Brain microvascular endothelial cell (primary cell): ENCODE results near the gene KCNQ1OT1.

ENCODE experiments used
- DNase-seq: peaks from one replicate; pipeline ENCODE4 v3.0.0-alpha.2; 2020
- H3K27ac ChIP-seq: fragments of 250-450 bp; sonication (Bioruptor Pico); 2 replicates; pipeline ENCODE4 v1.5.1; 2020; ENCODE audit warnings: mild to moderate bottlenecking, moderate library complexity
- H3K27me3 ChIP-seq: fragments of 250-450 bp; sonication (Bioruptor Pico); replicated peaks from 2 replicates; pipeline ENCODE4 v1.5.1; 2020; ENCODE audit warnings: mild to moderate bottlenecking
- H3K36me3 ChIP-seq: fragments of 250-450 bp; sonication (Bioruptor Pico); replicated peaks from 2 replicates; pipeline ENCODE4 v1.5.1; 2020; ENCODE audit warnings: mild to moderate bottlenecking
- H3K4me3 ChIP-seq: 2 replicates; pipeline ENCODE4 v1.5.1; 2011; ENCODE audit warnings: low read depth, mild to moderate bottlenecking, control low read depth, low read length, moderate library complexity
- CTCF ChIP-seq: IDR thresholded peaks from 2 replicates; pipeline ENCODE4 v1.5.1; 2011; ENCODE audit warnings: low read depth, mild to moderate bottlenecking, moderate library complexity, low read length, control low read depth, inconsistent platforms; ENCODE audit errors: missing control alignments
- in situ Hi-C: cut with HindIII; loops from 2 replicates; pipeline ENCODE4 v1.10.0; 2017; ENCODE audit warnings: low sequenced_read_pairs, low pct_ligation_motif_present

The KCNQ1OT1 gene

DNA sequence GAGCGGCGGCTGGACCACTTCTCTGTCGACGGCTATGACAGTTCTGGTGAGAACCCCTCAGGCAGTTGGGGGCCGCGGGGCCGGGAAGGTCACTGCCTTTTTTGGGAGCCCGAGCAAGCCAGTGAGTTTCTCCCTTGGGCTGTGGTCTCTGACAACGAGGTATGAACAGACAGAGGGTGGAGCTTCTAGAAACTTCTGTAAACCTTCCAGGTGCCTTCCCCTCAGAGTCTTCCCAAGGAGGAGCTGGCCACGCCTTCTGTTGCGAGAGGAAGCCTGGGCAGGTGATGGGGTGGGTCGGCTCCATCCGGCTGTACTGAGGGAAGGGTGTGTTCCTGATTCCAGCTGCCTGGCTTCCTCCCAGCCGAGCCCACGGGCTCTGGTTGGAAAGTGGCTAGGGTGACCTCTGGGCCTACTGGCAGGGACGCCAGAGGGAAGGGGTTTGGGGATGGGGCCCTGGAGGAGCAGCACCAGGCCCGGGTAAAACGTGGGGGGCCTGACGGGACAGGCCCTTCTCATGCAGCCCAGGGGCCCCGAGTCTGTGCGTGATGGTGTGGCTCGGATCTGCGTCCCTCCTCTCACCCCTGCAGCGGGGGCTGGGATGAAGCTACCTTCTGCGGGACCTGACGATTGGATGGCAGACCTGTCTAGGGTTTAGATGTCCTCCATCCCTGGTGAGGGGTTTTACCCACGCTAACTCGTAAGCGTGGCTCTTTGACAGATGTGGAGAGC, 110.8 kb downstream of the KCNQ1OT1 start:
- DNase-seq: no peak
- no peak for TF ChIP-seq CTCF
- H3K36me3 ChIP-seq: no peaks in the 10 kb centered on the region
- H3K4me3 ChIP-seq: no peak overlapping the region
- no peak overlapping the region for H3K27ac ChIP-seq
- in situ Hi-C loops: no loop called here
- no peaks in the 10 kb centered on the region for H3K27me3 ChIP-seq

DNA sequence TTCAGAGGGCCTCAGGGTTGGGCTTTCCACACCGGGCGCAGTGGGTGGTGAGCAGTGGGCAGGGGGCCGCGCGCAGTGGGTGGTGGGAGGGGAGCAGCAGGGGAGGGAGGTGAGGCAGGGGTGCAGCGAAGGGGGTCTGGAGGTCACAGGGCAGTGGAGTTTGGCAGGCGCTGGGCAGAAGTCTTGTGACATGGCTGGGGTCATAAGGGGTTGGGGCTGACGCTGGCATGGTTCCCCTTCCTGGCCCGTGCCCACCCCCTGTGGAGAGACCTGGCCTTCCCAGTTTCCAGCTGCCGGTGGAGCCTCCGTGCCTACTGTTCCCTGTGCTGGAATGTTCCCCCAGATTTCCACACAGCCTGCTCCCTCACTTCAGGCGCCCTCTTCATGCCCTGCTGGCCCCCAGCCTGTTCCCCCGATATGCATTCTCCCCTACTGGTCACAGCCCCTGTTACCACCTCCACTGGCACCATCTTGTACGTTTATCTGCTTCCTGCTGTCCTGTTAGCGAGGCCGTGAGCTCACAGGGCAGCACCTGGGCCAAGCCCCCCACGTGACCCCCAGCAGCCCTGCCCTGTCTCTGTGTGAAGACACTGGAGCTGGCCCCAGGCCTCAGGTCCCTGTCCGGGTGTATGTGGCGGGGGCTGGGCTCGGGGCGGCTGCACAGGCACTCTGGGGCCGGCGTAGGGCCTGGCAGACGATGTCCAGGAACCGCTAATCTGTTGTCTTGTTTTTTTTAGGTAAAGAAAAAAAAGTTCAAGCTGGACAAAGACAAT, 111.6 kb downstream of the KCNQ1OT1 start:
- H3K4me3 ChIP-seq: no peak overlapping the region
- no peak for DNase-seq
- no peaks in the 10 kb centered on the region for H3K36me3 ChIP-seq
- in situ Hi-C loops: no loop called here
- no peaks in the 10 kb centered on the region for H3K27me3 ChIP-seq
- TF ChIP-seq CTCF: no peak
- H3K27ac ChIP-seq: no peak overlapping the region

- no peak for DNase-seq
- no peak overlapping the region for H3K4me3 ChIP-seq
- H3K27me3 ChIP-seq: no peaks in the 10 kb centered on the region
- TF ChIP-seq CTCF: no peak
- H3K36me3 ChIP-seq: no peaks in the 10 kb centered on the region
- in situ Hi-C loops: no loop called here
- H3K27ac ChIP-seq: no peak overlapping the region
Observed at GRCh38 chr11:2587132-2587930, 112.5 kb downstream of the KCNQ1OT1 start.

DNA sequence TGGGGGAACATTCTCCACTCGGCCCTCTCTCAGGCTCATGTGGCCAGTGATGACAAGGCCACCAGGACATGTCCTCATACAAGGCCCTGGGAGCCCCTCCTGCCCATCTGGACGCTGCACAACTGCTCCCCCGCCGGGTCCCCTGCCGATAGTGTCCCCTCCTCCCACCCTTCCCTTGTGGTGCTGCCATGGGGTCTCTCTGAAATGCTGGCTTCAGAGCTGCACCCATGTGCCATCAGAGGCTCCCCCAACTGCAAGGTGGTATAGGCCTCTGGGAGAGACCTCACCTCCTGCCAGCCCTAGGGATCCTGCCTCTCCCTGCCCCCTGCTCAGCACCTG, 113.0 kb downstream of the KCNQ1OT1 start:
- in situ Hi-C loops: no loop called here
- TF ChIP-seq CTCF: no peak
- H3K36me3 ChIP-seq: no peaks in the 10 kb centered on the region
- H3K27me3 ChIP-seq: no peaks in the 10 kb centered on the region
- DNase-seq: no peak
- no peak overlapping the region for H3K4me3 ChIP-seq
- no peak overlapping the region for H3K27ac ChIP-seq

DNA sequence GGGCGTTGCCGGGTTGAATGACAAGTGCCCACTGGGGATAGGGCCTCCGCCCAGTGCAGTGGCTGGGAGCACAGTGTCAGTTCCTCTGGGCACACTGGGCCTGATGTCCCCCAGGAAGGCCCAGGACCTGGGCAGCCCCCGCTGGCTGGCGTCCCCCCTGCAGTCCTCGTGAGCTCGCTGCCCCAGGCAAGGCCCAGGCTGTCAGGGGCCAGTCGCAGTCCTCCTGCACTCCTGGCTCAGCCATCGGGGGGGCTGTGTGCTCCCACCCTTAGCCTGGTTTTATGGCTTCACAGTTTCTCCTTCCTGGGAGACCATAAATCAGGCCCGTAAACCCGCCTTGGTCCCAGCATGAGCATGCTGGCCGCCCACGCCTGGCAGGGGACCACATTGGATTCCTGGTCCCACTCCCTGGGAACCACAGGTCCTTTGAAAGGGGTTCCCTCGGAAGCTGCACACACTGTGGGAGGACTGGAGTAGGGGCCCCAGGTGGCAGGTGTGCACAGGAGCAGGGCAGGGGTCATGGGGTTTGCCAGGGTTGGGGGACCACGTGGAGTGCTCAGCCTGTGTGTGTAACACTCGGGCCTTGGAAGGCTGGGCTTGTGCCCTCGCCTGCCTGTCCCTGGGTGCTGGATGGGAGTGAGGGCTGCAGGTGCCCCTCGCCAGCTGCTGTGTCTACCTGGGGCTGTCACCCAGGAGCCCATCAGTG, 113.6 kb downstream of the KCNQ1OT1 start:
- no peaks in the 10 kb centered on the region for H3K36me3 ChIP-seq
- in situ Hi-C loops: no loop called here
- no peak for TF ChIP-seq CTCF
- no peaks in the 10 kb centered on the region for H3K27me3 ChIP-seq
- no peak overlapping the region for H3K4me3 ChIP-seq
- H3K27ac ChIP-seq: no peak overlapping the region
- DNase-seq: no peak
